Stimulated activated CD4-positive, alpha-beta T cell treated with anti-CD3 and anti-CD28 coated beads, TNF-alpha, amount 100 ng/mL, for 1 hour (primary cell): Measurements from ENCODE around the gene CDK9.
"Not testable (repeated sequence)": the region's sequence is repeated elsewhere in the genome, so short reads cannot be mapped to it uniquely, and the experiment has no call there.

ENCODE experiments used
- DNase-seq, 3 donors: peaks; one replicate each; pipeline ENCODE4 v3.0.0-alpha.2; 2020; ENCODE audit warnings: low read depth in 3 of 3, low spot score in 1 of 3

The CDK9 gene

GRCh38 chr9:127779136-127779981 lies 6.5 kb upstream of the CDK9 start:
- DNase-seq = peak in 1 of 3 donors; percentile 47

DNA sequence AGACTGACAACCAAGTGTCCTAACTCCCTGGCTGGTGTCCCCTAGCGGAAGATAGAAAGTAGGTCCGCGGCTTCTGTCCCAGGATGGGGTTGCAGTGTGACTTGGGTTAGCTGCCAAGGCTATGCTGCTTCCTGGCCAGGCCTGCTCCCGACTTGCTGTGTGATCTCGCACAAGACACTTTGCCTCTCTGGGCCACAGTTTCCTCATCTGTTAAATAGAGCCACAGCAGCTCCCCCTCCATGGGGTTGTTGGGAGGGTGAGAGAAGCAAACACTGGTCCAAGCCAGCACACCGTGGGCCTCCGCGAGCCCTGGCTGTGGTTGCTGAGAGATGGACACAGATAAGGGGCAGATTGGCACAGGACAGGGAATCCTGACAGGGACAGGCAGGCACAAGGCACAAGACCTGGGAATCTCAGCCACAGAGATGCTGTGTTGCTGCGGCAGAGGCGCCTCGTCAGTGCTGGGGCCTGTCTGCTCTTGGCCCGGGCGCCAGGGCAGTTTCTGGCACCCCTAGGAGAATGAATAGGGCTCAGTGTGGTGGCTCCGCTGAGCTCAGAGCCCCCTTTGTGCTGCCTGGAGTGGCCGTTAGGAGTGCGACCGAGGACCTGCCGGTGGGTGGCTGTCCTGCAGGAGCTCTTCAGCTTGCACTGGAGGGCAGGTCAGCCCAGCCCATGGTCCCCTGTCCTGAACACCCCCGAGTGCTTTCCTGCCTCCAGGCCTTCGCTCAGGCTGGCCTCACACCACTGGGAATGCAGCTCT lies 5.5 kb upstream of the CDK9 start:
- DNase-seq = no peak

DNA sequence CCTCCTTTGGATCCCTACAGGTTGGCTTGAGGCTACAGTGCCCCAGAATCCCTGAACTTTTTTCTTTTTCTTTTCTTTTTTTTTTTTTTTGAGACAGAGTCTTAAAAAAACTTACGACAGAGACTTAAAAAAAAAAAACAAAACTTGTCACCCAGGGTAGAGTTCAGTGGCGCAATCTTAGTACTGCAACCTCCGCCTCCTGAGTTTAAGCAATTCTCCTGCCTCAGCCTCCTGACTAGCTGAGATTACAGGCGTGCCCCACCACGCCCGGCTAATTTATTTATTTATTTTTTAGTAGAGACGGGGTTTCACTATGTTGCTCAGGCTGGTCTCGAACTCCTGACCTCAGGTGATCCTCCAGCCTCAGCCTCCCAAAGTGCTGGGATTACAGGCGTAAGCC lies 4.9 kb upstream of the CDK9 start:
- DNase-seq = not testable (repeated sequence)

GRCh38 chr9:127781806-127782205 lies 4.0 kb upstream of the CDK9 start:
- DNase-seq = no peak

DNA sequence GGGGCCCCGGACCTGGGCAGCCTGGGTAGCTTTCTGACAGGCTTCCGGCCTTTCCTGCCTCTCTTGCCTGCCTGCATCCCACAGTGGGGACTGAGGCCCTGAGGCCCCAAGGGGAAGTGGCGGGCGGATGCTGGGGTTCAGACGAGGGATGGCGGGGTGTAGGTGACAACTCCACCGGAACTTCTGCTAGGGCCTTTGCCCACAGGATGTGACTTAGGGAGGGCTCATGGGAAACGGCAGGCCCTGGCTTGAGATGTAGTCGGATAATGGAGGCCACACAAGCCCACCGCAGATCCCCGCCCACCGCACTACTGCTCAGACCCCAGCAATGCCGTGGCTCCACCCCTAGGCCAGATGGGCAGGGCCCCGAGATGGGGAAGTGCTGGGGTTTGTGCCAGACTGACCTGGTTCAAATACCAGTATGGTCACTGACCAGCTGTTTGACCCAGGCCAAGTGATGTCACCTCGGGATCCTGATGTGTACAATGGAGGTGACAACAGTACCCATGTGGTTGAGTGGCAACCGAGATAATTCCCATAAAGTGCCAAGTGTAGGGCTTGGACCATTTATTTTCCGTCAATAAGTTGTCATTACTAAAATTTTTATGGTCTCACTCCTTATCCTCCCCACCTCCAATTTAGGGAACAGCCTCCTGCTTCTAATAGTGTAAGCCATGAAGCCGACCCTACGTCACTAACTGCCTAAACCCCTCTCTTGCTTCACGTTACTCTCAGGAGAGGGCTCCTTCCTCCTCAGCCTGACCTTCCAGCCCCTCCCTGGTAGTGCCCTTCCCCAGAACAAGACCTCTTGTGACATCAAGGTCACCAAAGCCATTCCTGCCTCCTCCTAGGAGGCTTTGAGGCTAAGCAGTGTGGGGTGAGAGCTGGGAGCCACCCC lies 2.5 kb upstream of the CDK9 start:
- DNase-seq = peak in 1 of 3 donors; percentile 41

- peak; percentile 79 to 86 (median 79) for DNase-seq
Observed at GRCh38 chr9:127785023-127785932, 556 bp upstream of the CDK9 start.

DNA sequence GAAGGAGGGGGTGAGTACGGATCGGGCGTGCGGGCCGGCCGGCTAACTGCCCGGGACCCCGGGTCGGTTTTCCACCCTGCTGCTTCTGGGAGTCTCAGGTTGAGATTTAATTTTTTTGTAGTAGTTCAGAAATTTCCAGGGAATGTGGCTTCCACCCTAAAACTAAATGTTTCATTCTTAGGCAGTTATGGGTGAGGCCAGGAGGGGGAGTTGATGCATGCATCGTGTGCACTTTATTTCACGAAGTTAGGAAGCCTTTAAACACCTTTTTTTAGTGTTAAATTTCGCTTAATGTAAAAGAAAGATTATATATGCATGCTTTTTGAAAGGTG lies 905 bp downstream of the CDK9 start:
- DNase-seq = no peak

GRCh38 chr9:127788337-127789011 lies 2.6 kb downstream of the CDK9 start:
- DNase-seq = no peak

DNA sequence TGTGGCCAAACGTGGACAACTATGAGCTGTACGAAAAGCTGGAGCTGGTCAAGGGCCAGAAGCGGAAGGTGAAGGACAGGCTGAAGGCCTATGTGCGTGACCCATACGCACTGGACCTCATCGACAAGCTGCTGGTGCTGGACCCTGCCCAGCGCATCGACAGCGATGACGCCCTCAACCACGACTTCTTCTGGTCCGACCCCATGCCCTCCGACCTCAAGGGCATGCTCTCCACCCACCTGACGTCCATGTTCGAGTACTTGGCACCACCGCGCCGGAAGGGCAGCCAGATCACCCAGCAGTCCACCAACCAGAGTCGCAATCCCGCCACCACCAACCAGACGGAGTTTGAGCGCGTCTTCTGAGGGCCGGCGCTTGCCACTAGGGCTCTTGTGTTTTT lies 3.3 kb downstream of the CDK9 start:
- no peak for DNase-seq

GRCh38 chr9:127790094-127790855 lies 4.4 kb downstream of the CDK9 start:
- no peak for DNase-seq

GRCh38 chr9:127791085-127791484 lies 5.3 kb downstream of the CDK9 start:
- no peak for DNase-seq

DNA sequence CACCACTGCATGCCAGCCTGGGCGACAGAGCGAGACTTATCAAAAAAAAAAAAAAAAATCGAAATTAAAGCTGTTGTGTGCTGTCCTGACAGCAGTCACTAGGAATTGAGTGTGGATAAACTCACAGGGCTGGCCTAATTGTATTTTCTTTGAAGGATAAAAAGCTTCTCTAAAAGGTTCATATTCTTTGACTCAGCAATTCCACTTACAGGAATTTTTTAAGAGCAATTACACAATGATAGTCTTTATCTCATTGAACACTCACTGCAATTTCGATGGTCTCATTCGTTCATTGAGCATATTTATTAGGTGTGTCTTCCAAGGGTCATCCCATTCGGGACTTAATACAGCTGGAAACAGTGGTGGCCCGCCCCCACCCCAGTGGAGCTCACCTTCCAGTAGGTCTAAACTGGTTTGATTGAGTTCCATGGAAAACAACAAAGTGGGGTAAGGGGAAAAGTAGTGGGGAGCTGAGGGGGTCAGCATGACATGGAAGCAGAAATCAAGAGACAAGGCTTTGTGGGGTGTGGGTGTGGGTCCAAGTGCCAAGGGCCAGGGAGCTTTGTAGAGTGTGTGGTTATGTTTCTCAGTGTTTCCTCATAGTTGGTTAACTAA lies 6.7 kb downstream of the CDK9 start:
- DNase-seq = no peak

DNA sequence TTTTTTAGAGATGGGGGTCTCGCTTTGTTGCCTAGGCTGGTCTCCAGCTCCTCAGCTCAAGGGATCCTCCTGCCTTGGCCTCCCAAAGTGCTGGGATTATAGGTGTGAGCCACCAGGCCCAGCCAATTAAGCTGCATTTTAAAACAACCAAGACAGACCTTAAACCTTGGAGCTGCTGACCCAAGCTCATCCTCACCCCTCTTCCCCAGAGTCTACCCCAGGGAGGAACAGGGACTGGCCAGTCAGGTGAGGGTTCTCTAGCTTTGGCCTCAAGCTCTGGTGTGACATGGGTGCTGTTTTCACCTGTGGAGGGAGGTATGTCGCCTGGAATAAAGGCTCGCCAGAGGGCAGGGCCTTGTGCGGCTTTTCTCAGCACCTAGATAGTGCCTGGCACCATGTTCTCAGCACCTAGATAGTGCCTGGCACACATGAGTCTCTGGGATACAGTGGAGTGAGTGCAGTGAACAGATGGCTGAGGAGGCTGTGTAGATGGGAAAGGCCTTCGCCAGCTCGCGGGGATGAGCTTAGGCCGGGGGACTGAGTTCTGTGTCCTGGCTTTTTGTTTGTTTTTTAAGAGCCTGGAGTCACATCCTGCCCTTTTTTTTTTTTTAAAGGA lies 7.4 kb downstream of the CDK9 start:
- no peak for DNase-seq

- no peak for DNase-seq
Observed at GRCh38 chr9:127794001-127794791, 8.4 kb downstream of the CDK9 start.

- DNase-seq = no peak
Observed at GRCh38 chr9:127796225-127796813, 10.5 kb downstream of the CDK9 start.

- no peak for DNase-seq
Observed at GRCh38 chr9:127796852-127797370, 11.1 kb downstream of the CDK9 start.
